AG20443 (cell line): Measurements from ENCODE around the gene OTUD1.

Experiments used
- DNase-seq: peaks from one replicate; pipeline ENCODE4 v3.0.0; 2012; ENCODE audit warnings: low spot score, mixed read lengths

OTUD1 gene

GRCh38 chr10:23469596-23470237 is 30.8 kb downstream of the OTUD1 start:
- DNase-seq: no peak

DNA sequence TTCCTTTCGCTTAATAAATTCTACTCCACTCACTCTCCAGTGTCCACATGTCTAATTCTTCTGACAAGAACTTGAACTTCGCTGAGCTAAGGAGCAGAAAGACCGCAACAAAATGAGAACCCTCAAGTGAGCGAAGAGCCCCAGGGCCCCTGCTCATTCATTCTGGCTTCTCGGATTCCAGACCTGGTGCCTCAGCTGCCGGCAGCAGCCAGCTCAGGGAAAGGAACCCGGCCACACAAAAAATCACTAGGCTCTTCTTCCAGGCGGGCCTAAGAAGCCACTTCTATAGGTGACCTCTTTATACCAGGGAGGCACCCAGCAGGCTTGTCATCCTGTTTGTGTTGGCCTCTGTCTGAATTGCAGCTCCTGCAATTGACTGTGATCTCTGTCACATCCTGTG is 33.3 kb downstream of the OTUD1 start:
- no peak for DNase-seq

- no peak for DNase-seq
Observed at GRCh38 chr10:23474081-23474480, 35.2 kb downstream of the OTUD1 start.

DNA sequence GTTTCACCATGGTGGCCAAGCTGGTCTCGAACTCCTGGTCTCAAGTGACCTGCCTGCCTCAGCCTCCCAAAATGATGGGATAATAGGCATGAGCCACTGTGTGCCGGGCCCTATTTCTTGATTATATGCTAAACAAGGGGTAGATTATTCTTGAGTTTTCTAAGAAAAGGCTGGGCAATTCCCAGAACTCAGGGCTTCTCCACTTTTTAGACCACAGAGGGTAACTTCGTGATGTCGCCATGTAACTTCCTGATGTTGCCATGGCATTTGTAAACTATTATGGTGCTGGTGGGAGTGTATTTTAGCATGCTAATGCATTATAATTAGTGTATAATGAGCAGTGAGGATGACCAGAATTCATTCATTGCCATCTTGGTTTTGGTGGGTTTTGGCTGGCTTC is 35.8 kb downstream of the OTUD1 start:
- DNase-seq: no peak

DNA sequence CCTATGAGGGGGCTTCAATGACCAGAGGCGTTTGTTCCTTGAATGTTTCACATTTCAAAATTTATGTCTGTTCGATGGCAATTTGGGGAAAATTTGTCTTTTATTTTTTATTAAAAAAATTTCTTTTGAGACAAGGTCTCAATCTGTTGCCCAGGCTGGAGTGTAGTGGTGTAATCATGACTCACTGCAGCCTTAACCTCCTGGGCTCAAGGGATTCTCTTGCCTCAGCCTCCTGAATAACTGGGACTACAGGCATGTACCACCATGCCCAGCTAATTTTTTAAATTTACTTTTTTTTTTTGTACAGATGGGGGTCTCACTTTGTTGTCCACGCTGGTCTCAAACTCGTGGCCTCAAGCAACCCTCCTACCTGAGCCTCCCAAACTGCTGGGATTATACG is 39.7 kb downstream of the OTUD1 start:
- no peak for DNase-seq

GRCh38 chr10:23479798-23480473 is 41.1 kb downstream of the OTUD1 start:
- no peak for DNase-seq

- no peak for DNase-seq
Observed at GRCh38 chr10:23481363-23481961, 42.6 kb downstream of the OTUD1 start.

- no peak for DNase-seq
Observed at GRCh38 chr10:23490115-23490514, 51.2 kb downstream of the OTUD1 start.
